HUES48 (cell line): ENCODE results near the gene S100A5.

ENCODE experiments used
- H3K27ac ChIP-seq: one replicate; pipeline ENCODE4 v1.7.0; 2013; ENCODE audit warnings: low read depth, low read length, inconsistent platforms
- H3K27me3 ChIP-seq: 2 replicates; pipeline ENCODE4 v1.6.1; 2013; ENCODE audit warnings: mild to moderate bottlenecking, low read length; ENCODE audit not compliant: control insufficient read depth, insufficient read depth
- H3K36me3 ChIP-seq: 2 replicates; pipeline ENCODE4 v1.6.1; 2013; ENCODE audit warnings: low read length; ENCODE audit not compliant: control insufficient read depth, insufficient read depth
- H3K4me1 ChIP-seq: 2 replicates; pipeline ENCODE4 v1.6.1; 2013; ENCODE audit warnings: mild to moderate bottlenecking, low read length; ENCODE audit not compliant: control insufficient read depth, insufficient read depth
- H3K4me3 ChIP-seq: 2 replicates; pipeline ENCODE4 v1.5.1; 2013; ENCODE audit warnings: mild to moderate bottlenecking, low read depth, low read length
- H3K9ac ChIP-seq: 2 replicates; pipeline ENCODE4 v1.6.1; 2013; ENCODE audit warnings: mild to moderate bottlenecking, low read depth, low read length, moderate library complexity
- H3K9me3 ChIP-seq: 2 replicates; pipeline ENCODE4 v1.6.1; 2013; ENCODE audit warnings: low read length; ENCODE audit not compliant: control insufficient read depth, insufficient read depth

S100A5 gene

GRCh38 chr1:153494976-153495535, 45.7 kb downstream of the S100A5 start:
- H3K27ac ChIP-seq: no peak overlapping the region
- no peaks in the 10 kb centered on the region for H3K27me3 ChIP-seq
- H3K9me3 ChIP-seq: no peaks in the 10 kb centered on the region
- H3K4me1 ChIP-seq: 0 out of 2 replicates have a peak, but pooled peaks cover 3% of the 10 kb centered on the region
- no peak overlapping the region for H3K9ac ChIP-seq
- H3K36me3 ChIP-seq: no peaks in the 10 kb centered on the region
- no peak overlapping the region for H3K4me3 ChIP-seq

GRCh38 chr1:153493343-153493960, 47.3 kb downstream of the S100A5 start:
- Histone ChIP-seq H3K4me3 (no peak overlapping the region), H3K4me1 (0 out of 2 replicates have a peak, but pooled peaks cover 3% of the 10 kb centered on the region), H3K9me3 (no peaks in the 10 kb centered on the region), H3K27ac (no peak overlapping the region), H3K27me3 (no peaks in the 10 kb centered on the region), H3K36me3 (no peaks in the 10 kb centered on the region), H3K9ac (no peak overlapping the region)

- Histone ChIP-seq H3K9me3 (no peaks in the 10 kb centered on the region), H3K36me3 (no peaks in the 10 kb centered on the region), H3K27me3 (no peaks in the 10 kb centered on the region), H3K27ac (no peak overlapping the region), H3K4me3 (no peak overlapping the region), H3K4me1 (0 out of 2 replicates have a peak, but pooled peaks cover 3% of the 10 kb centered on the region), H3K9ac (no peak overlapping the region)
Measured at GRCh38 chr1:153490272-153491051, 50.3 kb downstream of the S100A5 start.

GRCh38 chr1:153488731-153489130, 52.0 kb downstream of the S100A5 start:
- Histone ChIP-seq H3K9ac (no peak overlapping the region), H3K27ac (no peak overlapping the region), H3K9me3 (no peaks in the 10 kb centered on the region), H3K36me3 (no peaks in the 10 kb centered on the region), H3K4me3 (no peak overlapping the region), H3K27me3 (no peaks in the 10 kb centered on the region), H3K4me1 (peaks cover 8% of the 10 kb centered on the region)

GRCh38 chr1:153487707-153488106, 53.0 kb downstream of the S100A5 start:
- H3K4me3 ChIP-seq: no peak overlapping the region
- no peaks in the 10 kb centered on the region for H3K36me3 ChIP-seq
- H3K27me3 ChIP-seq: no peaks in the 10 kb centered on the region
- H3K9ac ChIP-seq: no peak overlapping the region
- peaks cover 8% of the 10 kb centered on the region for H3K4me1 ChIP-seq
- no peak overlapping the region for H3K27ac ChIP-seq
- no peaks in the 10 kb centered on the region for H3K9me3 ChIP-seq
